Mucosa of stomach (tissue), 1 donor: ENCODE data around the gene POMT2.
"Not testable (repeated sequence)": the region's sequence is repeated elsewhere in the genome, so short reads cannot be mapped to it uniquely, and the experiment has no call there.

Experiments
- H3K27me3 ChIP-seq: one replicate; pipeline ENCODE4 v1.7.0; 2013; ENCODE audit warnings: mild to moderate bottlenecking, low read length; ENCODE audit not compliant: control insufficient read depth, insufficient read depth
- H3K36me3 ChIP-seq: one replicate; pipeline ENCODE4 v1.7.0; 2013; ENCODE audit warnings: low read length; ENCODE audit not compliant: control insufficient read depth, insufficient read depth
- H3K4me1 ChIP-seq: one replicate; pipeline ENCODE4 v1.7.0; 2013; ENCODE audit warnings: mild to moderate bottlenecking, low read length; ENCODE audit not compliant: control insufficient read depth, insufficient read depth
- H3K4me3 ChIP-seq: one replicate; pipeline ENCODE4 v1.7.0; 2013; ENCODE audit warnings: low read length
- H3K9ac ChIP-seq: one replicate; pipeline ENCODE4 v1.7.0; 2013; ENCODE audit warnings: mild to moderate bottlenecking, low read length, moderate library complexity
- H3K9me3 ChIP-seq: one replicate; pipeline ENCODE4 v1.7.0; 2013; ENCODE audit warnings: mild to moderate bottlenecking, low read length, moderate library complexity; ENCODE audit not compliant: control insufficient read depth
- donor health status: Pancreatic carcinoma.

The POMT2 gene

DNA sequence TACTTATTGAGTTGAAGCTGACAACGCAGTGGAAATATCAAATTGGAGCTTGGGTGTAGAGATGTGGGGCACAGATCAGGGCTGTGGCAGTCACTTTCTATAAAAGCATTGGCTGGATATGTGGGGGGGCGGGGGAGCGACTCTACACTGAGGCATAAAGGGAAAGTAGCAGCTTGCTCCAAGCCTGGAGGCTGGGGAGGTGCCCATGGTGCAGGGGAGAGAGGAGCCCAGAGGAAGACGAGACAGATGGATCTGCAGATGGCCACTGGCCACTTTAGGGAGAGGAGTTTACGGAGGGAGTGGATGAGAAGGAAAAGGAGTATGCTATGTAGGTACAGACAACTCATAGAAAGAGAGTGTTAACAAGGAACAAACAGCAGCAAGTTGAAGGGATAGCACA is 36.2 kb downstream of the POMT2 start:
- no peaks in the 10 kb centered on the region for H3K4me1 ChIP-seq
- no peaks in the 10 kb centered on the region for H3K9me3 ChIP-seq
- no peak overlapping the region for H3K4me3 ChIP-seq
- no peak overlapping the region for H3K9ac ChIP-seq
- no peaks in the 10 kb centered on the region for H3K36me3 ChIP-seq
- no peaks in the 10 kb centered on the region for H3K27me3 ChIP-seq

DNA sequence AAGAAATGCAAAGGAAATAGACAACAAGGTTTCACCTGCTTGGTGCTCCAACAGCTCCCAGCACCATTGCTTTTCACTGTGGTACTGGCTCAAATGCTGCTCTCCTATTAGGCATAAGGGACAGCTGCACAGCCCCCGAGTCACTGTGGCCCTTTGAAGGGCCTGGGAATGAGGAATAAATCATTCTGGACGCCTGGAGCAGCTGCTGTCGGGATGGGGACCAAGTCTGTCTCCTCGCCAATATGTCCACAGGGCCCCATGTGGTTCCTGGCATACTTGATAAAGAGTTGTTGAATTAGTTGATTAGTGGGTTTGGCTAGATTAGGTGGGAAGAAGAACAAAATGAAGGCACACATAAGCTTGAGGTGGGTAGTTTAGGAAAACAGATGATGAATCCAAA is 36.6 kb downstream of the POMT2 start:
- no peaks in the 10 kb centered on the region for H3K36me3 ChIP-seq
- no peaks in the 10 kb centered on the region for H3K4me1 ChIP-seq
- no peak overlapping the region for H3K4me3 ChIP-seq
- no peak overlapping the region for H3K9ac ChIP-seq
- no peaks in the 10 kb centered on the region for H3K27me3 ChIP-seq
- no peaks in the 10 kb centered on the region for H3K9me3 ChIP-seq

DNA sequence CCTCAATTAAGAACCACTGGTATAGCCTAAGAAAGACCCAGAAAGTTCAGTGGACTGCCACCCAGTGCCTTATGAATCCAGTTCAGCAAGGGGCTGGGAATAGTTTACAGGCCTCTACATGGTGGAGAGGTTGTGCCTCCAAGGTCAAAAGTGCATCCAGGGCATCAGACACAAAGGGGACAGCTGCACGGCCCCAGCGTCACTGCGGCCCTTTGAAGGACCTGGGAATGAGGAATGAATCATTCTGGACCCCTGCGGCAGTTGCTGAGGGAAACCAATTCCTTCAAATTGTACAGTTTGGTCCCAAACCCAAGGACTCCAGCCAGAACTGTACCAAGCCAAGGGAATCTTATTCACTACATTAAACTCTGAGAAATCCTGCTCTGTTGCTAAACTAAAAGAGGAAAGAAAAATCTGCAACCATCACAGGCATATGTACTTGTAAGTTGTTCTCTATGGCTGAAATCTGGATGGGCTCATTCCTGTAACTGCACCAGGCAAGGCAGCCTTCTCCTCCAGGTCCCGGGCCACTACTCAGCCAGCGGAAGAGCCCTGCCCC is 38.8 kb downstream of the POMT2 start:
- H3K4me1 ChIP-seq: no peaks in the 10 kb centered on the region
- H3K27me3 ChIP-seq: no peaks in the 10 kb centered on the region
- no peak overlapping the region for H3K9ac ChIP-seq
- H3K36me3 ChIP-seq: no peaks in the 10 kb centered on the region
- no peaks in the 10 kb centered on the region for H3K9me3 ChIP-seq
- H3K4me3 ChIP-seq: no peak overlapping the region

DNA sequence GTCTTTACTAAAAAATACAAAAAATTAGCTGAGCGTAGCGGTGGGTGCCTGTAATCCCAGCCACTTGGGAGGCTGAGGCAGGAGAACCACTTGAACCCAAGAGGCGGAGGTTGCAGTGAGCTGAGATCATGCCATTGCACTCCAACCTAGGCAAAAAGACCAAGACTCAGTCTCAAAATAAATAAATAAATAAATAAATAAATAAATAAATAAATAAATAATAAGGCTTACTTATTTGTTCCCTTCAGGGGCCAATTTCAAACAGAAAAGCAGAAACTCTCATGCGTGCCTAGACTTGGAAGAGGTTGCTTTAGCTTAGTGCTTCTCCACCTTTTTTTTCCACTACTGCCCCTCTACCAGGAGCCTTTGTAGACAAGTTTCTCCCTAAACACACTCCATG is 39.8 kb downstream of the POMT2 start:
- not testable (repeated sequence) for H3K27me3 ChIP-seq, H3K9me3 ChIP-seq, H3K9ac ChIP-seq, H3K4me1 ChIP-seq, H3K36me3 ChIP-seq, H3K4me3 ChIP-seq

DNA sequence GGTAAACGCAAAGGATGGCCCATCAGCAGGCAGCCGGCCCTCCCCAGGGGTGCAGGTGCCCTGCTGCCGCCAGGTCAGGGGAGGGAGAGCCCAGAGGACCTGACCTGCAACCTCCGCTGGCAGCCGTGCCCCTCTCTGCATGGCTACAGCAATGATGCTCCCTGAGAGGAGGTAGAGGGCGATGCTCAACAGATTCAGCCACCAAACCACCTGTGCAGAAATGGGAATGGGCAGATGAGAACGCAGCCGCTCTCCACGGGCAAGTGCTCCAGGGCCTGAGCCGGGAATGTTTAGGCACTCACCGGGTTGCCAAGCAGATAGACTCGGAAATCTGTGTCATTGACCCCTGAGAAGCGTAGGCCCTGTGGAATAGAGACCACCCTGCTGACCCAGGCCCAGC is 41.0 kb downstream of the POMT2 start:
- Histone ChIP-seq H3K9me3 (no peaks in the 10 kb centered on the region), H3K36me3 (no peaks in the 10 kb centered on the region)

DNA sequence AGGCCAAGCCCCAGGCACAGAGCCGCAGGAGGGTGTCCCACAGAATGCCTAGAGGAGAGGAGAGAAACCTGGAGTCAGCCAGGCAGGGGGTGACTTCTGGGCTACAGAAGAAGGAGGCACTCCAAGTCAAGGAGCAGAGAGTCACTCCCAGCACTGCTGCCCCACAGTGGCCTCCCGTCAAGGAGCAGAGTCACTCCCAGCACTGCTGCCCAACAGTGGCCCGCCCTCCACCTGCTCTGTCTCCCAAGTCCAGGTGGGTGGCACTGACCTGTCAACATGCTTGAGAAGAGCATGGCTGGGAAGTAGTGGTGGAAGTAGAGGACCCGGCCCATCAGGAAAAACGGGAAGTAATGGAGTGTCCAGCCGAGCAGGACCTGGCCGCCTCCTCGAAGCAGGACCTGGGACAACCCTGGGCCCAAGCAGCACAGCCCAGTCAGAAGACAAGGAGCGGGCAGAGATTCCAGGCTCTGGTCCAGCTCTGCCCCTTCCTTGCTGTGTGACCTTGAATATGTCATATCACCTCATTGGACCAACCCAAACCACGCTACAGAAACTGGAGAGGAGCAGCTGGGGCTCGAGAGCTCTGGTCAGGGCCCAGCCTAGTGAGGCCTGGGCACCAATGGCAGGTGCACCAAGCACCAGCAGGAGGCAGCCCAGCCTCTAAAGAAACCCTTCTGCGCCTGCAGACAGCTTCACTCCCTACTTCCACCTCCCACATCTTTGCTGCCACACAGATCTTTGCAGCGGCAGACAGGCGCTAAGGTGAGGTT is 42.0 kb downstream of the POMT2 start:
- Histone ChIP-seq H3K36me3 (no peaks in the 10 kb centered on the region), H3K4me1 (no peaks in the 10 kb centered on the region)

More for the DNA sequence above, 41.0 kb downstream of the POMT2 start:
- H3K4me1 ChIP-seq: no peaks in the 10 kb centered on the region
- H3K27me3 ChIP-seq: no peaks in the 10 kb centered on the region
- no peak overlapping the region for H3K4me3 ChIP-seq
- H3K9ac ChIP-seq: no peak overlapping the region

DNA sequence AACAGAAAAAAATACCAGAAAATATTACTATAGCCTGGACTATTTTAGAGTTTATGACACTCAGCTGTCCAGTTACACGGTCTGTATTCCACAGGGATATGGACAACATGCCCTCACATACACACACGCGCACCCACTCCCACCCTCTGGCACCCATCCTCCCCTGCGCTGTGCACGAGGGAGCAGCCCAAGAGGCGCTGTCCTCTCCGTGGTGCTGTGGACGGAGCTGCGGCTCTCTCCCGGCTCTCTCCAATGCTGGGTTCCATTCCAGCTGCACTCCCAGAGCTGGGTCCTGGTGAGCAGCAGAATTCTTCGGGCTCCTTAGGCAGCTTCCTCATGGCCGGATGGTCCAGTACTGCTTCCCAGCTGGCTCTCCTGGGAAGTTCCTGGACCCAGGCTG is 43.7 kb downstream of the POMT2 start:
- Histone ChIP-seq H3K4me3 (no peak overlapping the region), H3K36me3 (no peaks in the 10 kb centered on the region), H3K9me3 (no peaks in the 10 kb centered on the region), H3K9ac (no peak overlapping the region), H3K4me1 (no peaks in the 10 kb centered on the region), H3K27me3 (peaks cover 7% of the 10 kb centered on the region)

More for the DNA sequence above, 42.0 kb downstream of the POMT2 start:
- Histone ChIP-seq H3K4me3 (no peak overlapping the region), H3K9me3 (no peaks in the 10 kb centered on the region), H3K27me3 (no peaks in the 10 kb centered on the region), H3K9ac (no peak overlapping the region)

DNA sequence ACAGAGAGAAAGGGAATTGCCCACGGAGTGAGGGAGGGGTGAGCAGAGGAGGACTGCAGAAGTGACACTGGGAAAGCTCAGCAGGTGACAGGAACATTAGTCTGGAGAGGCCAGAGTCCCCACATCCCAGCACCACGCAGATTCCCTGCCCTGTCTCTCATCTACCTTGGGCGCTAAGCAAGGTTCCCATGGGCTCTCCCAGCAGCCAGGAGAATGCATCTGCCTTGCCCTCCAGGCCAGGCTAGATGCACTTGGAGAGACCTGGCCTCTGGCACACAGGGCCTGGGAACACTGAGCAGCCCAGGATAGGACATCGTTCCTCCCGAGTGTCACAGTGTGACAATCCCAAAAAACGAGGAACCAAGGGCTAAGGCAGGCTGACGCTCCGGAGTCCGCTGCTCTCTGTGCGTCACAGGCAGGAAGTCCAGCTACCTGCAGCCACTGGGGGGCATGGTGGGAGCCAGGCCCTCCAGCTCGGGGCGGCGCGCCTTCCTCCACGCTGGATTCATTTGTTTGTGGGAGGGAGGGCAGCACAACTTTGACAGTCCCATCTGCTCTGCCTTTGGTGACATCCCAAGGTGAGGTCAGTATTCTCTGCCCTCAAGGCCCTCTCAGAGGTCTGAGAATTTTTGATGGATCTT is 44.3 kb downstream of the POMT2 start:
- Histone ChIP-seq H3K9ac (no peak overlapping the region), H3K27me3 (peaks cover 9% of the 10 kb centered on the region), H3K36me3 (no peaks in the 10 kb centered on the region), H3K4me3 (no peak overlapping the region), H3K4me1 (no peaks in the 10 kb centered on the region), H3K9me3 (no peaks in the 10 kb centered on the region)

DNA sequence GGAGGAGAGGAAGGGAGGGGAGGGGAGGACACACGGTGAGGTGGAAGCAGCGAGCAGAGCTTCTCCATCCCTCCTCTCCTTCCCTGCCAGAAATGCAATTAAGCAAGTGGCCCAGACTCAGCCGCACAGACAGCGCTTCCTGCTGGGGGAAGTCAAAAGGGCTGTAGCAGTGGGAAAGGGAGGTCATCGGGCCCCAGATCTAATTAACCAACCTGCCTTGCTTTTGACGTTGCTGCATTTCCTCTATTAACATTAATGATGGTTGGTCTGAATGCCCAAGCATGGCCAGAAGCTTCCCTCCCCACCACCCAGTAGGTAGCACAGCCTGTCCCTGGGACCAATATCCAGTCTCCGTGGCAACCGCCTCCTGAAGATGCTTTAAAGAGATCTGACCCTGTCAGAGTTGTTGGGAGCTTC is 45.1 kb downstream of the POMT2 start:
- Histone ChIP-seq H3K36me3 (no peaks in the 10 kb centered on the region), H3K27me3 (peaks cover 16% of the 10 kb centered on the region), H3K9me3 (no peaks in the 10 kb centered on the region), H3K4me1 (no peaks in the 10 kb centered on the region), H3K9ac (no peak overlapping the region), H3K4me3 (no peak overlapping the region)

DNA sequence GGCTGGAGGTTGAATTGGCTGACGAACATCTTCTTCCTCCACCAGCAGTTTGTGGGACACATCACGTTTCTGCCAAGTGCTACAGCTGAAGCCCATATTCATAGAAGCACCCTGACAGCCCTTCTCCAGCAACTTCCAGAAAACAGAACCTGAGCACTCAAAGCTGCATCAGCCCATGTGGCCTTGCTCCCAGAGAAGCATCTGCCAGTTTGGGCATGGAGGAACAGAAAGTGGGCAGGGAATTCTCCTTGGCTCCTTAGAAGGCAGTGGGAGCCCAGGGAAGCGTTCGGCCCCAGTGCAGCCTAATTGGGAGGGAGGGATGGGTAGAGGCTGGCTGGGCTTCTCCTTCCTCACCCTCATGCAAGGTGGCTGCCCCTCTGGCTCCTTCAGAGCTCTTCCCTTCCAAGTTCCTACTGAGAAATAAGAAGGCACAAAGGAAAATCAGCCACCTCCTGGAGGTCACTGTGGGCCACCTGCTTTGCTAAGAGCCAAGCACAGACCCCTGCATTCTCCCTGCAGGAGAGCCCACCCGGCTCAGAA is 45.6 kb downstream of the POMT2 start:
- Histone ChIP-seq H3K4me1 (no peaks in the 10 kb centered on the region), H3K27me3 (peaks cover 21% of the 10 kb centered on the region), H3K36me3 (no peaks in the 10 kb centered on the region), H3K4me3 (no peak overlapping the region), H3K9me3 (no peaks in the 10 kb centered on the region), H3K9ac (no peak overlapping the region)

DNA sequence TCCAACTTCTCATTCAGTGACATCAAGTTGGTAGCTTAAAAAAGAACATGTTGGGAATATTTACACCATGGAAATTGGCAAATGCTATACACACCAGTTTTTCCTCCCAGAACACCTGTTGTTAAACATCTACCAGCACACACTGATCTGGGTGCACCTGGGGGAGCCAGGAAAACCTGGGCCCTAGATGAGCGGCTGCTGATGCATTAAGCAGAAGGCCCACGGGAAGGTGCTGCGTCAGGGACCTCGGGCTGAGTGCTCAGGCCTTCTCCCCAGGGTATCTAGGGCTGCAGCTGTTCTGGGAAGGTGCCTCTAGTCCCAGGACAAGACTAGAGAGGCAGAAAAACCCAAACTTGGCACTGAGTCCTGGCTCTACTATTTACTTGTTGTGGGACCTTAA is 46.9 kb downstream of the POMT2 start:
- no peak overlapping the region for H3K9ac ChIP-seq
- no peak overlapping the region for H3K4me3 ChIP-seq
- H3K36me3 ChIP-seq: no peaks in the 10 kb centered on the region
- no peaks in the 10 kb centered on the region for H3K9me3 ChIP-seq
- H3K27me3 ChIP-seq: peaks cover 28% of the 10 kb centered on the region
- no peaks in the 10 kb centered on the region for H3K4me1 ChIP-seq

DNA sequence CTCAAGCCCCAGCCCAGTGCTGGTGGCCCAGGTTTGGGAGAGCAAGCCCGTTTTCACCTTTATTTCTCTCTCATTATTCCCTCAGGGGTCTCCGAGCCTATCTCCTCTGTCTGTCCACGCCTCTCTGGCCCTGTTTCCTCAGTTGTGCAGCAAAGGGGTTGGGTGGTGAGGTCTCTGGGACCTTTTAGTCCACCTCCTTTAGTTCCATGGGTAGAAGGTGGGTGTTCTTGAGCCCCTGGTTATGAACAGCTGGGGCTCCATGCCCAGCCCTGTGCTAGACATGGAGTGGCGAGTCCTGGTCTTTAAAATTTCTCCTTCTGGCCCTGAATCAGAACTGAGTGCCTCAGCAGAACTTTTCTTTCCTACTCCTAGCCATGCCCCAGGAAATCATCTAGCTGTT is 48.4 kb downstream of the POMT2 start:
- Histone ChIP-seq H3K4me3 (no peak overlapping the region), H3K36me3 (no peaks in the 10 kb centered on the region), H3K4me1 (no peaks in the 10 kb centered on the region), H3K9ac (no peak overlapping the region), H3K27me3 (peaks cover 33% of the 10 kb centered on the region), H3K9me3 (no peaks in the 10 kb centered on the region)
